Keratinocyte (primary cell): ENCODE measurements around the gene DHRS12. TPM values are rescaled to one million over a fixed set of nuclear protein-coding genes. Genes with fewer than 3 reads are reported as not detected.

Experiments used
- DNase-seq: peaks from one replicate; pipeline ENCODE4 v3.0.0-alpha.2; 2011; ENCODE audit warnings: low read depth, missing footprints, low spot score
- FAIRE-seq: peaks from 2 replicates; lab custom pipeline; 2011; peaks lifted over from hg19 to GRCh38; lab: Jason Lieb, UNC
- H2AFZ ChIP-seq: 2 replicates; pipeline ENCODE4 v1.6.0; 2012; ENCODE audit warnings: low read length, control low read depth, inconsistent platforms; ENCODE audit not compliant: control insufficient read depth
- H3K27ac ChIP-seq: 2 replicates; pipeline ENCODE4 v1.5.1; 2011; ENCODE audit warnings: low read length; ENCODE audit not compliant: control insufficient read depth, insufficient read depth
- H3K27me3 ChIP-seq: 3 replicates; pipeline ENCODE4 v1.6.0; 2011; ENCODE audit warnings: low read length; ENCODE audit not compliant: control insufficient read depth, insufficient read depth; ENCODE audit errors: extremely low read depth
- H3K36me3 ChIP-seq, 2 experiments: 2 replicates in 1 of 2; 3 replicates in 1 of 2; pipeline ENCODE4 v1.5.1; 2011; ENCODE audit warnings: low read length in 2 of 2, mild to moderate bottlenecking in 1 of 2; ENCODE audit not compliant: control insufficient read depth in 2 of 2, insufficient read depth in 2 of 2; ENCODE audit errors: extremely low read depth in 1 of 2
- H3K4me1 ChIP-seq: 3 replicates; pipeline ENCODE4 v1.5.1; 2011; ENCODE audit warnings: low read length; ENCODE audit not compliant: control insufficient read depth, insufficient read depth; ENCODE audit errors: extremely low read depth
- H3K4me2 ChIP-seq: 3 replicates; pipeline ENCODE4 v1.6.0; 2011; ENCODE audit warnings: low read depth, low read length; ENCODE audit not compliant: control insufficient read depth, insufficient read depth; ENCODE audit errors: extremely low read depth
- H3K4me3 ChIP-seq, 3 experiments: fragments of 200-600 bp in 1 of 3; sonication (generic) in 1 of 3; 2 replicates in 2 of 3; 3 replicates in 1 of 3; pipeline ENCODE4 v1.5.1; 2011 to 2016; ENCODE audit warnings: low read length in 3 of 3, mild to moderate bottlenecking in 3 of 3, control low read depth in 2 of 3, inconsistent platforms in 1 of 3, low read depth in 1 of 3, mixed read lengths in 1 of 3, mixed run types in 1 of 3, moderate library complexity in 1 of 3; ENCODE audit not compliant: control insufficient read depth in 2 of 3, insufficient read depth in 2 of 3; ENCODE audit errors: extremely low read depth in 1 of 3
- H3K79me2 ChIP-seq: 2 replicates; pipeline ENCODE4 v1.6.0; 2012; ENCODE audit warnings: low read length; ENCODE audit not compliant: control insufficient read depth, insufficient read depth
- H3K9ac ChIP-seq: 3 replicates; pipeline ENCODE4 v1.6.0; 2011; ENCODE audit warnings: low read length; ENCODE audit not compliant: control insufficient read depth, insufficient read depth; ENCODE audit errors: extremely low read depth
- H3K9me1 ChIP-seq: 3 replicates; pipeline ENCODE4 v1.6.0; 2011; ENCODE audit warnings: low read length; ENCODE audit not compliant: control insufficient read depth, insufficient read depth; ENCODE audit errors: extremely low read depth
- H3K9me3 ChIP-seq: 2 replicates; pipeline ENCODE4 v1.5.1; 2012; ENCODE audit warnings: low read depth, low read length; ENCODE audit not compliant: control insufficient read depth
- H4K20me1 ChIP-seq: 3 replicates; pipeline ENCODE4 v1.6.0; 2011; ENCODE audit warnings: low read length; ENCODE audit not compliant: control insufficient read depth, insufficient read depth; ENCODE audit errors: extremely low read depth
- EZH2 ChIP-seq: IDR thresholded peaks from one replicate; pipeline ENCODE4 v1.6.1; 2012; ENCODE audit warnings: inconsistent platforms, mild to moderate bottlenecking, low read length, moderate library complexity
- dilution Hi-C: fragments of 300-500 bp; cut with MboI; formaldehyde crosslinking; loops from one replicate; pipeline ENCODE4 v1.7.0; 2020; ENCODE audit warnings: low sequenced_read_pairs; ENCODE audit not compliant: extremely low pct_ligation_motif_present
- polyA plus RNA-seq, 5 experiments: library from polyadenylated mRNA; depleted of rRNA in 3 of 5; stranded (reverse) in 3 of 5; stranded (forward) in 1 of 5; unstranded in 1 of 5; fragments of >200 nt; gene quantifications; 1 replicate in 1 of 5; 2 replicates in 3 of 5; 3 replicates in 1 of 5; pipeline versions ENCODE4 v1.2.1 to v1.2.3, GENCODE V29; 2011 to 2012; ENCODE audit warnings: missing spikeins in 2 of 5, low read depth in 1 of 5, low replicate concordance in 1 of 5
- TF ChIP-seq, protein P1 (sequence below), 3 experiments: IDR thresholded peaks in 1 of 3; conservative IDR thresholded peaks in 1 of 3; optimal IDR thresholded peaks in 1 of 3; 2 replicates in 2 of 3; 3 replicates in 1 of 3; pipeline versions ENCODE3 to v1.5.1; 2011; ENCODE audit warnings: low read length in 3 of 3, mild to moderate bottlenecking in 3 of 3, moderate library complexity in 2 of 3, control low read depth in 1 of 3, inconsistent platforms in 1 of 3; ENCODE audit not compliant: insufficient read depth in 2 of 3; ENCODE audit errors: extremely low read depth in 1 of 3

Gene DHRS12
- polyA plus RNA-seq, 1 donor (not counting 4 experiments of a cell fraction or from before 2014, with no cell fraction given), result 6.1 TPM

DNA sequence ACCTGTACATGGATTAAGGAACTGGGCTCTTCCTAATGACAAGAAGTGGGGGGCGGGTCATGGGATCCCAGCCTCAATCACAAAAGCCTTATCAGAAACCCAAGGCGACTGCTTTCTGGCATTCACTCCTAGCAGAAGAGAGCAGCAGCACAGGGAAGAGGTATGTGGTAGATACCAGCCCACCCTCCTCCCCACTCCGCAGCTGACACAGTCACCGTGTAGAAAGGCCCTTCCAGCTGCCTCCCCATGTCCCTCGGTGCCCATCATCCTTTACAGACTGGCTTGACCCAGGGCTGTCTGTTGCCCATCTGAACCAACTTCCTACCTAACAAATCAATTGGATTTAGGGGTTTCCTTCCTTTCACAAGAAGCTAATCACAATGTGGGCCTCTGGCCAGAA lies 3.1 kb upstream of the DHRS12 start:
- dilution Hi-C loops, result no loop called here
- Histone ChIP-seq H3K27me3 (no peaks in the 10 kb centered on the region), H3K4me1 (peaks cover 18% of the 10 kb centered on the region), H3K9ac (no peak overlapping the region), H4K20me1 (no peaks in the 10 kb centered on the region), H3K4me2 (no peak overlapping the region), H3K79me2 (no peaks in the 10 kb centered on the region), H3K27ac (no peak overlapping the region), H3K4me3 (no peak overlapping the region), H3K9me3 (no peaks in the 10 kb centered on the region), H3K9me1 (no peaks in the 10 kb centered on the region), H3K36me3 (no peaks in the 10 kb centered on the region), H2AFZ (no peak overlapping the region)
- TF ChIP-seq, protein P1, sequence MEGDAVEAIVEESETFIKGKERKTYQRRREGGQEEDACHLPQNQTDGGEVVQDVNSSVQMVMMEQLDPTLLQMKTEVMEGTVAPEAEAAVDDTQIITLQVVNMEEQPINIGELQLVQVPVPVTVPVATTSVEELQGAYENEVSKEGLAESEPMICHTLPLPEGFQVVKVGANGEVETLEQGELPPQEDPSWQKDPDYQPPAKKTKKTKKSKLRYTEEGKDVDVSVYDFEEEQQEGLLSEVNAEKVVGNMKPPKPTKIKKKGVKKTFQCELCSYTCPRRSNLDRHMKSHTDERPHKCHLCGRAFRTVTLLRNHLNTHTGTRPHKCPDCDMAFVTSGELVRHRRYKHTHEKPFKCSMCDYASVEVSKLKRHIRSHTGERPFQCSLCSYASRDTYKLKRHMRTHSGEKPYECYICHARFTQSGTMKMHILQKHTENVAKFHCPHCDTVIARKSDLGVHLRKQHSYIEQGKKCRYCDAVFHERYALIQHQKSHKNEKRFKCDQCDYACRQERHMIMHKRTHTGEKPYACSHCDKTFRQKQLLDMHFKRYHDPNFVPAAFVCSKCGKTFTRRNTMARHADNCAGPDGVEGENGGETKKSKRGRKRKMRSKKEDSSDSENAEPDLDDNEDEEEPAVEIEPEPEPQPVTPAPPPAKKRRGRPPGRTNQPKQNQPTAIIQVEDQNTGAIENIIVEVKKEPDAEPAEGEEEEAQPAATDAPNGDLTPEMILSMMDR (optimal IDR thresholded peaks at IDR 0.05 in 1 of 3, IDR thresholded peaks at IDR 0.05 in 1 of 3, conservative IDR thresholded peaks at IDR 0.05 in 1 of 3; ENCODE audit: extremely low read depth in 1 of 3, insufficient read depth in 2 of 3, low read length in 3 of 3), result no peak
- no peak for TF ChIP-seq EZH2
- FAIRE-seq, result no peak
- DNase-seq, result no peak

DNA sequence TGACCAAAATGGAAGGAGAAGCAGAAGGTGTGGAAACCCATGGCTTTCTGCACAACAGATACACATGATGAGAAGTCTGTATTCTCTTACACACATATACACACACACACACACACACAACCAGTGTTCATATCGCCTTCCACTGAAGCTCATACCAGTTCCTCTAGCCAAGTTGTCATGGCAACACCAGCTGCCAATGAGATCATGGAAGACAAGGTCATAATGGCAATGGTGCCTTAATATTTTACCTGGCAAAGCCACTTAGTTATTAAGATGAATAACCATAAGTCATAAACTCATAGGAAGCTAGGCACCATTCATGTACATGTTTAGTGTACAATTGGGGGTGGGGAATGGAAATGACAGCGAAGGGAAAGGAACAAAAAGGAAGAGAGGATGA lies 2.6 kb upstream of the DHRS12 start:
- no peaks in the 10 kb centered on the region for H3K79me2 ChIP-seq
- no peaks in the 10 kb centered on the region for H3K36me3 ChIP-seq
- H3K4me2 ChIP-seq, result no peak overlapping the region
- H3K9me1 ChIP-seq, result no peaks in the 10 kb centered on the region
- dilution Hi-C loops, result no loop called here
- no peaks in the 10 kb centered on the region for H3K27me3 ChIP-seq
- no peak for FAIRE-seq
- DNase-seq, result no peak
- TF ChIP-seq EZH2, result no peak
- TF ChIP-seq, protein P1 (optimal IDR thresholded peaks at IDR 0.05 in 1 of 3, IDR thresholded peaks at IDR 0.05 in 1 of 3, conservative IDR thresholded peaks at IDR 0.05 in 1 of 3; ENCODE audit: extremely low read depth in 1 of 3, insufficient read depth in 2 of 3, low read length in 3 of 3), result no peak
- no peak overlapping the region for H3K4me3 ChIP-seq
- H2AFZ ChIP-seq, result no peak overlapping the region
- no peak overlapping the region for H3K27ac ChIP-seq
- H3K9ac ChIP-seq, result no peak overlapping the region
- H3K9me3 ChIP-seq, result no peaks in the 10 kb centered on the region
- no peaks in the 10 kb centered on the region for H4K20me1 ChIP-seq
- peaks cover 23% of the 10 kb centered on the region for H3K4me1 ChIP-seq
